COLO829 (cell line): ENCODE results near the gene PNLDC1.

Experiments
- DNase-seq: peaks from one replicate; pipeline ENCODE4 v3.0.0; 2012; ENCODE audit warnings: low spot score

Gene PNLDC1

GRCh38 chr6:159800141-159800865 lies at the start of gene PNLDC1:
Gene PNLDC1, plus strand, starts transcription at chr6:159800276. Its CDS starts 32 bp downstream, at chr6:159800308.
- no peak for DNase-seq

DNA sequence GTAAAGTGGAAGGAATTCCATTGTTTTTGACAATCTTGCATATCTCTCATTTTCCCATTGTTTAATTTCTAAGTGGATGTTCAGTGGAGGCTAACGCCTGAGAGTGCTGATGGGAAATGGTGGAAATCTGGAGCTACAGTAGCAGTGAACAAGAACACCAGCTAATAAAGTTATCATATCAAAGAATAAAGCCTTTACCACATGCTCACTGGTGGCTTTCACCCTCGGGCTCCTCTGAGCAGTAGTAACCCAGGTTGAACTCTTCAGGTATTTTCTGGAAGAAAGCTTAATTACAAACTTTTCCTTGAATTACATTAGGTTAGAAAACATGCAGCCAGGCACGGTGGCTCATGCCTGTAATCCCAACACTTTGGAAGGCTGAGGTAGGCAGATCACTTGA lies 48.6 kb upstream of the PNLDC1 start:
- no peak for DNase-seq

DNA sequence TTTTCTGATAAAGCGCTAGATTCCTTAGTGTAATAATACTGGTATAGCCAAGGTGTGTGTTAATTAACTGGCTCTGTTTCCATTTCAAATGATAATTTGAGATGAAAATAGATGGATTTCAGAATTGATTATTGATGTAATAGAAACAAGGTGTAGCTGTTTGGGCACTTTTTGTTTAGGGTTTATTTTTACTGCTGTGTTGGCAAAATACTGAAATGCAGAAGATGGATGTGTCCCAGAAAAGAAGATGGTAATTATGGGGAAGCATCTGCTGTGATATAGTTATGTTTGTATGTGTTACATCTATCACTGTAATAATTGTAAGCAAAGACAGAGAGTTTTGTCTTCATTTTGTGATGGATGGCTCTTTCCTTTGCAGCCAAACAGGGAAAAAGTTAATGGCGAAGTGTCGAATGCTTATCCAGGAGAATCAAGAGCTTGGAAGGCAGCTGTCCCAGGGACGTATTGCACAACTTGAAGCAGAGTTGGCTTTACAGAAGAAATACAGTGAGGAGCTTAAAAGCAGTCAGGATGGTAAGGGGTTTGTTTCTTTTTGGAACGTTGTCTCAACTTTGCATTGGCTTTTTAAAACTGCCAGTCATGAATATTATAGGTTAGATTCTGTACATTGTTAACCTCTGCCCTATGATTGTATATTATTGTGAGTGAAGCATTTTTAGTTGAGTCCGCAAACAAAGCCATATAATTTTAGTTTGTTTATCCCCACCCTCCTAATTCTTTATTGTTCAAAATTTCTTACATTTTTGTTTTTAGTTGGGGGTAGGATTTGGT lies 46.8 kb upstream of the PNLDC1 start:
- no peak for DNase-seq

- no peak for DNase-seq
Observed at GRCh38 chr6:159754401-159754800, 45.7 kb upstream of the PNLDC1 start.

DNA sequence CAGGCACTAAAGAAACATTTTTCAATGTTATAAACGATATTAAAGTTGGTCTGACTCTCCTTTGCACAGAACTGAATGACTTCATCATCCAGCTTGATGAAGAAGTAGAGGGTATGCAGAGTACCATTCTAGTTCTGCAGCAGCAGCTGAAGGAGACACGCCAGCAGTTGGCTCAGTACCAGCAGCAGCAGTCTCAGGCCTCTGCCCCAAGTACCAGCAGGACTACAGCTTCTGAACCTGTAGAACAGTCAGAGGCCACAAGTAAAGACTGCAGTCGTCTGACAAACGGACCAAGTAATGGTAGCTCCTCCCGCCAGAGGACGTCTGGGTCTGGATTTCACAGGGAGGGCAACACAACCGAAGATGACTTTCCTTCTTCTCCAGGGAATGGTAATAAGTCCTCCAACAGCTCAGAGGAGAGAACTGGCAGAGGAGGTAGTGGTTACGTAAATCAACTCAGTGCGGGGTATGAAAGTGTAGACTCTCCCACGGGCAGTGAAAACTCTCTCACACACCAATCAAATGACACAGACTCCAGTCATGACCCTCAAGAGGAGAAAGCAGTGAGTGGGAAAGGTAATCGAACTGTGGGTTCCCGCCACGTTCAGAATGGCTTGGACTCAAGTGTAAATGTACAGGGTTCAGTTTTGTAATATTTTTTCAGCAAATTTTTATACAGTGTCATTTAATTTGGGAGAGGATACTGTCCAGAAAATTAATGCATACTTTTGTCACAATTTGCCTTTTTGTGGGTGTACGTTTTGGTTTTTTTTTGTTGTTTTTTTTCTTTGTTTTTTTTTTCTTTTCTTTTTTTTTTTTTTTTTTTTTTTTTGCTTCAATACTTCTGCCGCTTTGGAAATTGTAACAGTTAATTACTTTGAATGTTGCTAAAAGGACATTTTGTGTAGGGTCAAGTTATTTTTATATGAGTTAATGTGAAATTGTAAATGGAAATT lies 44.8 kb upstream of the PNLDC1 start:
- DNase-seq = no peak

GRCh38 chr6:159756508-159756907 lies 43.6 kb upstream of the PNLDC1 start:
- DNase-seq = no peak

DNA sequence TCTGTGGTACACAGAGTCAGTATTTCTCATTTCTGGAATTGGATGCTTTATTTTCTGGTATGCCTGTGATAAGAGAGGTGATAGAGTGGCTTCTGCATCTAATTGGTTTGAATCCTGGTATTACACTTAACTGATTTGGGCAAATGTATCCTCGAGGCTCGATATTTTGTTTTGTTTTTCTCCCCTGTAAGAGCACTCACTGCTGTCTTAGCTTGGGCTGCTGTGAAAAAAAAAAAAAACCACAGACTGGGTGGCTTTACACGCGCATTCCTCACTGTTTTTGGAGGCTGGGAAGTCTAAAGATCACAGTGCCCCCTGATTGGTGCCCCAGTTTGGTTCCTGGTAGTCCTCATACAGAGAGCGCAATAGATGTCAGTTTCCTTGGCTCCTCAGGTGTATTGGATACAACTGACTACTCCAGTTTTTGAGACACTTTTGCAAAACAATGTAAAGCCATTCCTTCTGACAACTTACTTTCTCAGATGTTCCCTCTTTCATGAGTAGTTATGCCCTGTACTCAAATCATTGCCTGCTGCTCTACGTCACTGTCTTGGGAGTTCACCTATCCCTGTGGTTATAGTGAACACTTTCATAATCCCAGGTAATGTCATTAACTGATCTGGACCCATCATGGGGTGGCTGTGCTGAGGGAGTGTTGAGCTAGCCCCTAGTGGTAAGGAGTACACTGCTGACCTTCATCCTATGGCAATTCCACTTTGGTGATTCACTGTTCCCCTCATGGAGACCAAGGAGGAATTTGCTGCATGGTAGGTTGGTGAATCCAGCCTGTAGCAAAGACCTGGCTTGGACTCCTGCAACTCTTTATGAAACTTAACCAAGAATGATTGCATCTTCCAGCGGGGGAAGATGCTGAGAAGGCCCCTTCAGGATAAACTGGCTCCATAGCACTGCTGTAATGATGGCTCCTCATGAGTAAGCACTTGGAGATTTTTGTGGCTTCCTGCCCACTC lies 41.8 kb upstream of the PNLDC1 start:
- DNase-seq = no peak

- no peak for DNase-seq
Observed at GRCh38 chr6:159759645-159760044, 40.4 kb upstream of the PNLDC1 start.

GRCh38 chr6:159760602-159761057 lies 39.4 kb upstream of the PNLDC1 start:
- peak; percentile 7 for DNase-seq

DNA sequence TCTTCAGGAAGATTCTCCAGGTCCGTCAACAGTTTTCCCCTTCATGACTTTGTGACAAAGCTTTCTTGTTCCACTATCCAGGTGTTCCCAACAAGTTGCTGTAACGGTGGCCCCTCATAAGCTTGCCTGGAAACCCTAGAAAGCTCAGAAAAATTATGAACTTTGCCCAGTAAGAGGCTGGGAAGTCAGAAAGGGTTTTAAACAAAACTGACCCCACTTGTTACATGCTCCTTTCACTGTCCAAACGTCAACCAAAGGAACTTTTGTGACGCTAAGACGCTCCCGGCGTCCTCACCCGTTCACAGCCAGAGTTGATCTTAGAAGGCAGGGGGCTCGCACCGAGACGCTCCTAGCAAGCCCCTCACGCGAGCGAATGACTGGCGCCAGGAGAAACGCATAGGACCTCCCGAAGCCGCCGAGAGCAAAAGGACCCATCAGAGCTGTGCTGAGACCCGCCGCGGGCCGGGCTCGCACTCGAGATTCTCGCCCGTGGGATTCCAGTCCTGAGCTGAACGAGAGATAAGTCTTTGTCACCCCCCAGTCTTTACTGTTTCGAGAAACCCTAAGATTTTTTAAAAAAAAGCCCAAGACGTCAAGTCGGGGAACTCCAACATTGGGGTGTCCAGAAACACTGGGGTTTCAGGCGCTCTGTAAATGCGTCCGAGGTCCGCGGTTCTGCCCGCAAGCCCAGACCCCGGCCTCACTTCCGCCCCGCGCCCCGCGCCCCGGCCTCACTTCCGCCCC lies 38.8 kb upstream of the PNLDC1 start:
- DNase-seq = no peak

DNA sequence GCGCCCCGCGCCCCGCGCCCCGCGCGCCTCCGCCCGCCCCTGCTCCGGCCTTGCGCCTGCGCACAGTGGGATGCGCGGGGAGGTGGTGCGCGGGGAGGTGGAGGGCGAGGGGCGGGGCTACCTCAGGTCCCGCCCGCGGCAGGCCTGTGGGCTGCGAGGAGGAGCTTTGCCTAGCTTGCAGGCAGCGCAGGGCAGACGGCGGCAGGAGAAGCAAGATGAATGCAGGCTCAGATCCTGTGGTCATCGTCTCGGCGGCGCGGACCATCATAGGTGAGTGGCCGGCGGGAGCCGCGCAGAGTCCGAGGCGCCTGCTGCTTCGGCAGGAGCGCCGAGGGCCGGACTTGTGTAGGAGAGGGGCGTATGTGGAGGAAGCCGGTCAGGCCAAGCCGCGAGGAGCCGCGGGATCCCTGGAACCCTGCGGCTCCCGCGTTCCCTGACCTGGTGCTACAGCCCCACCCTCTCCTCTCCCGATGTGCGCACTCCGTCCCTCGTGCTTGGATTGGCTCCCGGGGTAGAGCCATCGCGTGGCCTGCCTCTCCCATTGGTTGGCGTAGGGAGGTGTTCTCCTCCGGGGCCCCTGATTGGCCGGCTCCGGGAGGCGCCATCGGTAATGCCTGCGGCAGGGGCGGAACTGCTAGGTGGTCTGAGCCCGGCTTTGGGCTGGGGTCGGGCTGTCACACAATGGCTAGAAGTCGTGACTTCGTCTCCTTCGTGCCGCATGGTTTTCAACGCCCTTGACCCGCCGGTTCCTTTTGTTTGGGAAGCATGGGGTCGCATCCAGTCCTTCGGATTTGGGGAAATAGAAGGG lies 38.0 kb upstream of the PNLDC1 start, which contains the start of gene ACAT2:
ACAT2 (plus strand) TSS at position 173 of the 808 bp plus-strand sequence; CDS start at position 216, 43 bp downstream.
- DNase-seq = peak; percentile 71

DNA sequence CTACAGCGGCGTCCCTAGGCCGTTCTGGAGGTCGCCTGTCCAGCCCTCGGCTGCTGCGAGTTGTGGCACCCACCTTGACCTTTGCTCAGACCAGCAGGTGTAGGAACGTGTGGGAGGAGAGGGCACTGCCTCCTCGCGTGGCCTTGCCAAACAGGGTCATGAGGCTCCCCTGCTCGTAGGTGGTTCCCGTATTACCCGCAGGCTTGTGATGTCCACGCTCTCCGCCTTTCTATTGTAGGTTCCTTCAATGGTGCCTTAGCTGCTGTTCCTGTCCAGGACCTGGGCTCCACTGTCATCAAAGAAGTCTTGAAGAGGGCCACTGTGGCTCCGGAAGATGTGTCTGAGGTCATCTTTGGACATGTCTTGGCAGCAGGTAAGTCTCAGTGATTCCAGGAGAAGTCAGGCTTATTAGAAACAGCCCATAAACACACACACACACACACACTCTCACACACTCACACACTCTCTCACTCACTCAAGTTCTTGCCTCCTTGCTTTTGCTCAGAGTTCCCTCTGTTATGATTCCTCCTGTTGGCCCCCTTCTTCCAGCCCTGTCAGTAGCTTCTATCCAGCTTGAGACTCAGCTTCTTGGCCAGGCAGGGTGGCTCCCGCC lies 37.3 kb upstream of the PNLDC1 start:
- no peak for DNase-seq

- no peak for DNase-seq
Observed at GRCh38 chr6:159766906-159767305, 33.2 kb upstream of the PNLDC1 start.

DNA sequence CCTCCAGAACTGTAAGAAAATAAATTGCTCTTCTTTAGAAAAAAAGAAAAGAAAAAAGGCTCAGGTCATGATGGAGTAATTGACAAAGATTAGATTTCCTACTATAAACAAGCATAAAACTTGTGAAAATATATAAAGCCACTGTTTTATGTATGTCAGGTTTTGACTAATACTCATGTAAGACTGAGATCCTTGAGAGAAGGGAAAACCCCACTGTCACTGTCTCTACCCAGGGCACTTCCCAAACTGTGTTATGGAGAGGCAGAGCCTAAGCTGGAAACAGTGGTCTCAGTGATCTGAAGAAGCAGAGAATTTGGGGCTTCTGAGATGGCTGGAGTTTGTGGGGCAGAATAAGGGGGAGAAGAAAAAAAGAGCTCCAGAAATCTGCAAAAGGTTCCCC lies 30.6 kb upstream of the PNLDC1 start:
- no peak for DNase-seq

DNA sequence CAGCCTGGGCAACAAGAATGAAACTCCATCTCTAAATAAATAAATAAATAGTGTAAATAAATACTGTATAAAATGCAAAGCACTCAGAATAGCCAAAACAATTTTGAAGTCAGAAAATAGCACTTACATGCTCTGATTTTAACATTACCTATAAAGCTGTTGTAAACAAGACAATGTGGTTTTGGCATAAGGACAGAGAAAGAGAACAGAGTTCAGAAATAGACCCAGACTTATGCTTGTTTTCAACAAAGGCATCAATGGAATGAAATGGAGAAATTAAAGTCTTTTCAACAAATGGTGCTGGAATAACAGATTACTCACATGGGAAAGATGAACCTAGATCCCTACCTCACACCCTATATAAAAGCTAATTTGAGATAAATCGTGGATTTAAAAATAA lies 27.9 kb upstream of the PNLDC1 start:
- no peak for DNase-seq

- DNase-seq = no peak
Observed at GRCh38 chr6:159777240-159777904, 22.7 kb upstream of the PNLDC1 start.

- DNase-seq = no peak
Observed at GRCh38 chr6:159778131-159778530, 21.9 kb upstream of the PNLDC1 start.

DNA sequence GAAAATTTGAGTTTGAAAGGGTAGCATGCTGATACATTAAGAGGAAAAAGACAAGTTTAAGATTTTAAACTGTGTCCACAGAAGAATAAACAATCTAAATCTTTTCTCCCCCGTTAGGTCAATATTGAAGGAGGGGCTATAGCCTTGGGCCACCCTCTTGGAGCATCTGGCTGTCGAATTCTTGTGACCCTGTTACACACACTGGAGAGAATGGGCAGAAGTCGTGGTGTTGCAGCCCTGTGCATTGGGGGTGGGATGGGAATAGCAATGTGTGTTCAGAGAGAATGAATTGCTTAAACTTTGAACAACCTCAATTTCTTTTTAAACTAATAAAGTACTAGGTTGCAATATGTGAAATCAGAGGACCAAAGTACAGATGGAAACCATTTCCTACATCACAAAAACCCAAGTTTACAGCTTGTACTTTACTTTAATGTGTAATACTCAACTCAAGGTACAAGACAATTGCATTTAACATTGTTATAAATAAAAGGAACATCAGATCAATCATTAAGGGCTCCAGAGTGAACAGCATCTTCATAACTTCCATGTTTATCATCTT lies 21.5 kb upstream of the PNLDC1 start:
- DNase-seq = no peak
